Subcutaneous abdominal adipose tissue (tissue), 5 donors: ENCODE data around the gene FRMPD1.

Source experiments
- H3K27ac ChIP-seq: one replicate; pipeline ENCODE4 v1.7.0; 2013; ENCODE audit warnings: low read depth, mild to moderate bottlenecking, inconsistent platforms, low read length, moderate library complexity
- H3K27me3 ChIP-seq, 5 donors: one replicate each; pipeline ENCODE4 v1.7.0; 2013; ENCODE audit warnings: low read length in 5 of 5, inconsistent platforms in 1 of 5; ENCODE audit not compliant: control insufficient read depth in 5 of 5, insufficient read depth in 4 of 5
- H3K36me3 ChIP-seq, 5 donors: one replicate each; pipeline ENCODE4 v1.7.0; 2013; ENCODE audit warnings: low read length in 5 of 5; ENCODE audit not compliant: control insufficient read depth in 5 of 5, insufficient read depth in 5 of 5
- H3K4me1 ChIP-seq, 5 donors: one replicate each; pipeline ENCODE4 v1.7.0; 2013; ENCODE audit warnings: low read length in 5 of 5, mild to moderate bottlenecking in 3 of 5, moderate library complexity in 1 of 5; ENCODE audit not compliant: control insufficient read depth in 5 of 5, insufficient read depth in 5 of 5
- H3K4me3 ChIP-seq, 5 donors: one replicate each; pipeline ENCODE4 v1.7.0; 2013; ENCODE audit warnings: low read length in 5 of 5, low read depth in 1 of 5
- H3K9ac ChIP-seq, 5 donors: one replicate each; pipeline ENCODE4 v1.7.0; 2013; ENCODE audit warnings: low read length in 5 of 5, mild to moderate bottlenecking in 4 of 5, moderate library complexity in 3 of 5
- H3K9me3 ChIP-seq, 5 donors: one replicate each; pipeline ENCODE4 v1.7.0; 2013; ENCODE audit warnings: low read length in 5 of 5; ENCODE audit not compliant: control insufficient read depth in 5 of 5
- donor health status: healthy.
- donor health status: healthy.
- donor health status: healthy.
- donor health status: healthy.
- donor health status: healthy.

FRMPD1 gene

GRCh38 chr9:37632479-37632878 lies 18.3 kb upstream of the FRMPD1 start:
- Histone ChIP-seq H3K27ac (no peak overlapping the region), H3K4me3 (no peak overlapping the region), H3K9ac (no peak overlapping the region), H3K4me1 (peaks cover 0 to 9% (median 0%) of the 10 kb centered on the region in 5 donors), H3K9me3 (no peaks in the 10 kb centered on the region), H3K36me3 (no peaks in the 10 kb centered on the region), H3K27me3 (peaks cover 0 to 4% (median 0%) of the 10 kb centered on the region in 5 donors)

GRCh38 chr9:37635808-37636207 lies 14.9 kb upstream of the FRMPD1 start:
- H3K36me3 ChIP-seq: no peaks in the 10 kb centered on the region
- H3K9ac ChIP-seq: no peak overlapping the region
- no peak overlapping the region for H3K27ac ChIP-seq
- no peak overlapping the region for H3K4me3 ChIP-seq
- H3K9me3 ChIP-seq: no peaks in the 10 kb centered on the region
- no peaks in the 10 kb centered on the region for H3K4me1 ChIP-seq
- peaks cover 0 to 4% (median 0%) of the 10 kb centered on the region in 5 donors for H3K27me3 ChIP-seq

- Histone ChIP-seq H3K27me3 (peaks cover 0 to 9% (median 0%) of the 10 kb centered on the region in 5 donors), H3K27ac (no peak overlapping the region), H3K9ac (no peak overlapping the region), H3K9me3 (no peaks in the 10 kb centered on the region), H3K4me1 (no peaks in the 10 kb centered on the region), H3K4me3 (no peak overlapping the region), H3K36me3 (no peaks in the 10 kb centered on the region)
These were observed 14.0 kb upstream of the FRMPD1 start for GRCh38 chr9:37636511-37637448.

DNA sequence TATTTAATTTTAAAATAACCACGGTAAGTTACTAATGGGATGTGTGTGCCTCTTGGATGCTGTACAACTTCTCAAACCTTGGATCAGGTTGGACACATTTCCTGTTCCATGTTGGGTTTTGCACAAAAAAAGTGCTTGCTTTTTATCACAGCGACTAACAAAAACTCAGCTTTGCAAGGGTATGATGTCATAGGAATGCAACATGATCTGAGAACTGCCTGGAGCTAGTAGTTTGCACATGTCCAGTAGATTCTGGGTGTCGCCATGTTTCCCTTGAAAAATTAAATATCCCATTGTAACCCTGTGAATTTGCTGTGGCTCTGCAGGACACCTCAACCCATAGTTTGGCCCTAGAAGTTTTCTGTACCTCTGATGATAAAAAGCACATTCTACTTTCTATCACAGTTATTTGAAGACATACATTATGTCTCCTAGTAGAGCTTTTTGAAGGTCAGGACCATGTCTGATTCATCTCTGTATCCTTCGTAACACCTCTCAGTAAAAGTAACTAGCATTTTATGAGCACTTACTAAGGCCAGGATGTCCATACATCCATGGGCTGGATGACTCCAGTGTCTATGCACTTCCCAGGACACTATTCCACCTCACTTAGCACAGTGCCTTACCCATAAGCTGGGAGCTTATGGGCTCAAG lies 11.5 kb upstream of the FRMPD1 start:
- no peak overlapping the region for H3K9ac ChIP-seq
- H3K4me1 ChIP-seq: no peaks in the 10 kb centered on the region
- peaks cover 0 to 17% (median 4%) of the 10 kb centered on the region in 5 donors for H3K27me3 ChIP-seq
- H3K9me3 ChIP-seq: no peaks in the 10 kb centered on the region
- H3K4me3 ChIP-seq: no peak overlapping the region
- no peaks in the 10 kb centered on the region for H3K36me3 ChIP-seq
- no peak overlapping the region for H3K27ac ChIP-seq

- Histone ChIP-seq H3K27ac (no peak overlapping the region), H3K9ac (no peak overlapping the region), H3K9me3 (no peaks in the 10 kb centered on the region), H3K27me3 (peaks cover 0 to 18% (median 5%) of the 10 kb centered on the region in 5 donors), H3K4me1 (no peaks in the 10 kb centered on the region), H3K36me3 (no peaks in the 10 kb centered on the region), H3K4me3 (no peak overlapping the region)
These were observed 10.9 kb upstream of the FRMPD1 start for GRCh38 chr9:37639841-37640240.

GRCh38 chr9:37640246-37640645 lies 10.5 kb upstream of the FRMPD1 start:
- Histone ChIP-seq H3K9ac (no peak overlapping the region), H3K36me3 (no peaks in the 10 kb centered on the region), H3K9me3 (no peaks in the 10 kb centered on the region), H3K27me3 (peaks cover 0 to 18% (median 5%) of the 10 kb centered on the region in 5 donors), H3K4me1 (no peaks in the 10 kb centered on the region), H3K27ac (no peak overlapping the region), H3K4me3 (no peak overlapping the region)

DNA sequence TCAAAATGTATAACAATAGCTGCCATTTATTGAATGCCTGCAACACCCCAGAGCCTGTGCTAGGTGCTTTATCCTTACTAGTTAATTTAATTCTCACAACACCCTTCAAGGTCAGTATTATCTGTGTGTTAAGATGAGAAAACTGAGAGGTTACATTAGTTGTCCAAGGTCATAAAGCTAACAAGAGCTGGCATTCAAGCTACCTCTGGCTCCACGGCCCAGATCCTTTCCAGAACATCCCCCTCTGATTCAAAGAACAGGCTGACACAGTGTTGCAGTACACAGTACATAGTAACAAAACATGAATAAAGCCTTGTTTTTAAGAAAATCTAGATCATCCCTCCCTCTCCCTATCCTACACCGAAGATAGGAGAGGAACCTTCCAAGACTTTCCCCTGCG lies 9.4 kb upstream of the FRMPD1 start:
- no peak overlapping the region for H3K9ac ChIP-seq
- no peaks in the 10 kb centered on the region for H3K9me3 ChIP-seq
- H3K27me3 ChIP-seq: peaks cover 0 to 15% (median 5%) of the 10 kb centered on the region in 5 donors

DNA sequence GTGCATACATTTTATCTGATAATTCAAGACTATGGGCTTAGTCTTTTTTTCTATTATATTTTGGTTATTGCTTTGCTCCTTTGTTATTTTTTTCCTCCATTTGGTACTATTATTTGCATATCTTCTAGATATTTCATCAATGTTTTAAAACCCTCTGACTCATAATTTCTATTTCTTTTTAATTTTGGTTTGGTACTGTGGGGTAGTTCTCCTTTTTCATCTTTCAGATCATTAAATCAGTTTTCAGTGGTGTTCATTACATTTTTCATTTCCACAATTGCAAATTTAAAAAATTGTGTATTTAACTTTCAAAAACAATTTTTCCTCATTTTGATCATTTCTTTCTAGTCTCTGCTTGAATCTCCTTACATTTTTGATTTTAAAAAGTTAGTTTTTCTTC lies 7.5 kb upstream of the FRMPD1 start:
- Histone ChIP-seq H3K9ac (no peak overlapping the region), H3K27me3 (peaks cover 0 to 14% (median 5%) of the 10 kb centered on the region in 5 donors), H3K36me3 (no peaks in the 10 kb centered on the region), H3K27ac (no peak overlapping the region), H3K4me3 (no peak overlapping the region), H3K9me3 (no peaks in the 10 kb centered on the region), H3K4me1 (no peaks in the 10 kb centered on the region)

More for the DNA sequence above, 9.4 kb upstream of the FRMPD1 start:
- H3K36me3 ChIP-seq: no peaks in the 10 kb centered on the region
- no peaks in the 10 kb centered on the region for H3K4me1 ChIP-seq
- H3K4me3 ChIP-seq: no peak overlapping the region
- no peak overlapping the region for H3K27ac ChIP-seq

GRCh38 chr9:37645903-37646506 lies 4.7 kb upstream of the FRMPD1 start:
- H3K27me3 ChIP-seq: peaks cover 0 to 14% (median 5%) of the 10 kb centered on the region in 5 donors
- no peak overlapping the region for H3K27ac ChIP-seq
- peaks cover 0 to 8% (median 6%) of the 10 kb centered on the region in 5 donors for H3K4me1 ChIP-seq
- H3K36me3 ChIP-seq: no peaks in the 10 kb centered on the region
- H3K9ac ChIP-seq: no peak overlapping the region
- H3K4me3 ChIP-seq: no peak overlapping the region
- no peaks in the 10 kb centered on the region for H3K9me3 ChIP-seq
